K562 (cell line): ENCODE data around the gene MIER2.

Source experiments
- CHD1 ChIP-seq: fragments of 200-600 bp; sonication (generic); IDR thresholded peaks from one replicate; pipeline ENCODE4 v1.6.1; 2012; ENCODE audit warnings: mild to moderate bottlenecking, moderate library complexity, low read length, inconsistent platforms
- HMG20A ChIP-seq: fragments of 450-650 bp; formaldehyde crosslinking; conservative IDR thresholded peaks from 2 replicates; pipeline ENCODE4 v1.4.0; 2020; ENCODE audit warnings: mild to moderate bottlenecking, mixed read lengths
- MLLT1 ChIP-seq, 2 experiments: fragments of 450-650 bp; IDR thresholded peaks; 2 replicates each; pipeline ENCODE4 v1.6.1; 2016
- RFX1 ChIP-seq: fragments of 450-650 bp; IDR thresholded peaks from 2 replicates; pipeline ENCODE4 v1.6.1; 2016; ENCODE audit warnings: mild to moderate bottlenecking, moderate library complexity

DNA sequence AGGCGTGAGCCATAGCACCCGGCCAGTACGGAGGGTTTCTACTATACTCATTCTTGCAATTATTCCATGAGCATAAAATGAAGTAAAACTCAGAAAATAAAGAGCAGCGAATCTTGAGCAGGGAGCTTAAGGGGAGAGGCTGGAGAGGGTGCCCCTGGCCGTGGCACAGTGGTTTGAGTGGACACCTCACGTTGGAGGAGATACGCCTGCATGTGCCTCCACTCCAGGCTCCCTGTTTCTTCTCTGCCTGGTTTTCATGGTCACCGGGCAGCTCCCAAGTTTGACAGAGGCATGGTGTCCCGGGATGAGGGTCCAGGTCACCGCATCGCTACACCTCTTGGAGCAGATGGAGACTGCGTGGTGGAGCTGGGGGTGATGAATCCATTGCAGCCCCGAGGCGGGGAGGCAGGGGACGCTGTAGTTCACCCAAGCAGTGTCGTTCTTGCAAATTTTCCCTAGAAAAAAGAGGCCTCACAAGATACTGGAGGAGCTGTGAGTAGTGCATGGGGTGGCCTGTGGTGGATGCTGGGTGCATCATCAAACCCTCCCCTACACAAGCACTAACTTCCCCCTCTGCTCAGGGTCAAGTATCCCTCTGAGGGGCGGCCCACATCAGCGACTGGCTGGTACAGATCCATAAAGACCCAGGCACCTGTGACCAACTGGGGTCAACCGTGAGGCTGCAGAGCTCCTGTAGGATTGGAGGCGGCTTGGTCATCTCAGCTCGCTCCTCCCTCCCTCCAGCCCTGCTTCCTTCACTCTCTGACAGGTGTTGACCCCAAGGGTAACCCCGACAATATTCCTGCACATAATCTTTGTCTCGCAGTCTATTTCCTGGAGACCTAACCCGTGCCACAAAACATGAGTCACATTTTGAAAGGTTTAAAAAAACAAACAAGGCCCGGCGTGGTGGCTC lies 3.6 kb upstream of the MIER2 start:
- TF ChIP-seq CHD1, result no peak
- TF ChIP-seq MLLT1 (IDR thresholded peaks at IDR 0.05), result no peak
- TF ChIP-seq RFX1, result no peak
- TF ChIP-seq HMG20A (CRISPR knock-in tag), result no peak
